Activated naive CD4-positive, alpha-beta T cell treated with anti-CD3 and anti-CD28 coated beads, Interleukin-2, amount 10 ng/mL, durations not matched to agents 7 days and 5 days (primary cell): ENCODE measurements around the gene SLC25A30.
A peak's percentile ranks its signal among the peaks of the same experiment; 100 is the strongest.
"Not testable (repeated sequence)": the region's sequence is repeated elsewhere in the genome, so short reads cannot be mapped to it uniquely, and the experiment has no call there.

Source experiments
- CTCF ChIA-PET: fragments of 350-600 bp; sonication (Branson Sonifier 250); formaldehyde crosslinking; loops from one replicate; lab custom pipeline; 2021; ENCODE audit warnings: antibody characterized with exemption; lab: Charles Lee
- DNase-seq: peaks from one replicate; pipeline ENCODE4 v3.0.0-alpha.2; 2020
- H3K27ac Mint-ChIP-seq: one replicate; pipeline ENCODE4 v1.8.0; 2021; ENCODE audit warnings: mild to moderate bottlenecking, moderate library complexity, mixed read lengths
- H3K27me3 Mint-ChIP-seq: one replicate; pipeline ENCODE4 v1.8.0; 2021; ENCODE audit warnings: mild to moderate bottlenecking, mixed read lengths
- H3K36me3 Mint-ChIP-seq: one replicate; pipeline ENCODE4 v1.8.0; 2021; ENCODE audit warnings: mixed read lengths
- H3K4me1 Mint-ChIP-seq: one replicate; pipeline ENCODE4 v1.8.0; 2021; ENCODE audit warnings: mixed read lengths
- H3K4me3 Mint-ChIP-seq: one replicate; pipeline ENCODE4 v1.8.0; 2021; ENCODE audit warnings: mild to moderate bottlenecking, moderate library complexity, mixed read lengths
- H3K9me3 Mint-ChIP-seq: one replicate; pipeline ENCODE4 v1.8.0; 2021; ENCODE audit warnings: mixed read lengths

The SLC25A30 gene

DNA sequence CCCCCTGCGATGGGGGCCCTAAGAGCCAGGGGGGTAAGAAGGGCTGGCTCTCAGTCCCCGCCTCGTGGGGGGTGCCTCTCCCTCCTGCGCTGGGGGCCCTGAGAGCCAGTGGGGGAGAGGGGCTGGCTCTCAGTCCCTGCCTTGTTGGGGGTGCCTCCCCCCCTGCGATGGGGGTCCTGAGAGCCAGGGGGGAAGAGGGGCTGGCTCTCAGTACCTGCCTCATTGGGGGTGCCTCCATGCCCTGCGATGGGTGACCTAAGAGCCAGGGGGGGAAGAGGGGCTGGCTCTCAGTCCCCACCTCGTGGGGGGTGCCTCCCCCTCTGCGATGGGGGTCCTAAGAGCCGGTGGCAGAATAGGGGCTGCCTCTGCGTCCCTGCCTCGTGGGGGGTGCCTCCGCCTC is 40.9 kb downstream of the SLC25A30 start:
- H3K4me1 Mint-ChIP-seq: peaks cover 11% of the 10 kb centered on the region
- H3K27me3 Mint-ChIP-seq, CTCF ChIA-PET, DNase-seq, H3K27ac Mint-ChIP-seq, H3K4me3 Mint-ChIP-seq, H3K9me3 Mint-ChIP-seq, H3K36me3 Mint-ChIP-seq: not testable (repeated sequence)

DNA sequence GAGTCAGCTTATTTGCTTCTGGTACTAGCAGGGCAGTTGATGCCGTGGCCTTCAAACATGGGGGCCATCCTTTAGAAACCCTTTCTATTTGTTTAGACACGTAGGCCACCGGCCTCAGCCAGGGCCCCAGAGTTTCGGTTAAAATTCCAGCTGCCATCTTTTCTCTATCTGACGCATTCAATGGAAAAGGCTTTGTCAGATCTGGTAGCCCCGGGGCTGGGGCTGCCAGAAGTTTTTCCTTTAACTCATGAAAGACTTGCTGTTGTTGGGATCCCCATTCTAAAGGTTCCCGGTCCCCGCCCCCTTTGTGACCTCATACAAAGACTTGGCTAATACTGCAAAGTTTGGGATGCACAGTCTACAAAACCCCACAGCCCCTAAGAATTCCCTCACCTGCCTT is 41.5 kb downstream of the SLC25A30 start:
- H3K27ac Mint-ChIP-seq, H3K27me3 Mint-ChIP-seq, DNase-seq, CTCF ChIA-PET, H3K9me3 Mint-ChIP-seq, H3K36me3 Mint-ChIP-seq, H3K4me3 Mint-ChIP-seq: not testable (repeated sequence)
- H3K4me1 Mint-ChIP-seq: peaks cover 11% of the 10 kb centered on the region

DNA sequence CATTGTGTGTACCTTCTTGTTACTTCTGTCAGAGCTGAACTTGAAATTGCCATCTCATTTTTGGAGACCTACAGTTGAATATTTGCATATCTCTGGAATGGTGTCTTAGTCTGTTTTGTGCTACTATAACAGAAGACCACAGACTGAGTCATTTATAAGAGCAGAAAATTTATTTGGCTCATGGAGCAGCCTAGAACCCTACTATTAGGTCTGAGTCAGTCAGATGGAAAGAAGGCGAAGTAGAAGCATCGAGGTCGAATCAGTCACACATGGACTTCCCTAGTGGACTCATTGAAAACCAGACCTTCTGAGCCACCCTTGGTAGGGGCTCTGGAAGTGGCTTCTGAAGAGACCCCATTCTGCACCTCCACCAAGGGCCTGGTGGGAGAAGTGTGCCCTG is 43.3 kb downstream of the SLC25A30 start:
- no peak overlapping the region for H3K4me3 Mint-ChIP-seq
- H3K27me3 Mint-ChIP-seq: no peaks in the 10 kb centered on the region
- H3K4me1 Mint-ChIP-seq: peaks cover 20% of the 10 kb centered on the region
- H3K27ac Mint-ChIP-seq: no peak overlapping the region
- H3K36me3 Mint-ChIP-seq: peaks cover 16% of the 10 kb centered on the region
- CTCF ChIA-PET: interaction anchor here (1.2 to 8.8 kb wide), 2 partner anchors 13 to 20 kb away, joined by 3 to 70 read pairs; no protein-coding TSS in a partner anchor
- H3K9me3 Mint-ChIP-seq: no peaks in the 10 kb centered on the region
- DNase-seq: no peak

GRCh38 chr13:45373162-45373547 is 45.0 kb downstream of the SLC25A30 start:
- H3K27ac Mint-ChIP-seq: no peak overlapping the region
- H3K36me3 Mint-ChIP-seq: peaks cover 27% of the 10 kb centered on the region
- H3K27me3 Mint-ChIP-seq: no peaks in the 10 kb centered on the region
- DNase-seq: no peak
- no peak overlapping the region for H3K4me3 Mint-ChIP-seq
- CTCF ChIA-PET: interaction anchor here (0.7 to 8.8 kb wide), 4 partner anchors 17 to 39 kb away, joined by 3 to 70 read pairs (median 4); no protein-coding TSS in a partner anchor
- H3K9me3 Mint-ChIP-seq: no peaks in the 10 kb centered on the region
- peaks cover 38% of the 10 kb centered on the region for H3K4me1 Mint-ChIP-seq

DNA sequence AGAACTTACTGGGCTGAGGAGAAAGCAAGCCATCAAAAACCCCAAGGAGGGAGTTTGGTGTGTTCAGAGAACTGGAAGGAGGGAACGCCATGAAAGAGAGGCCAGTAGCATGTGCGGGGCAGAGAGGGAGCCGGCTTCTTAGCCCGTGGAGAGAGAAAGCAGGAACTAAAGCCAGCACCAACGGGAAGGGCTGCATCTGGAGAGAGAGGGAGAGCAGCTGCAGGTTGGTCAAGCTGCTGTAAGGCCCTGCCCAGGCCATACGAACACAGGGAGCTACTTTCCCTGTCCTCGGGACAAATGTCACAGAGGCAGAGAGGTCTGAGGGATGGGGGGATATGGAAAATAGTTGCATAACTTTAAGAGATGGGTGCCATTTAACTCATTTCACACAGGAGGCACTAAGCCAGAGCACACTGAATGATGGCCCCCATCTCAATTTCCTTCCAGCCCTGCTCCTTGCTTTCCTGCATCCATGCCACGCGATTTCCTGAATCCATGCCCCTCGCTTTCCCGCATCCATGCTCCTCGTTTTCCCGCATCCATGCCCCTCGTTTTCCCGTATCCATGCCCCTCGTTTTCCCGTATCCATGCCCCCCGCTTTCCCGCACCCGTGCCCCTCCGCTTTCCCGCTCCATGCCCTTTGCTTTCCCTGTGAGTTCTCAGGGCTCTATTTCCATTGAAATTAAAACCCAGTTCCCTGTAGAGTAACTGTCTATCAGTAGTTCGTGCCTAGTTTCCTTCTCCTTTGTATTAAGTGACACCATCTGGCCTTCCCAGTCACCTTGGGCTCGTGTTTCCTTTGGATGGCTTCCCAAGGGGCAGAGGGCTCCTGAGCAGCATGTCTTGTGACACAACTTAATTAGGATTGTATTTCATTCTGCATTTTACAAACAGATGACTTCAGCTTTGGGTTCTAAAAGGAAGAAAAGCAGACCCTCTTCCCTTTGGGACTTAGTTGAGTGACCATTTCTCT is 45.7 kb downstream of the SLC25A30 start:
- no peak overlapping the region for H3K27ac Mint-ChIP-seq
- peaks cover 28% of the 10 kb centered on the region for H3K36me3 Mint-ChIP-seq
- peaks cover 45% of the 10 kb centered on the region for H3K4me1 Mint-ChIP-seq
- CTCF ChIA-PET: interaction anchor here (0.8 to 8.8 kb wide), 12 partner anchors 10 to 638 kb away, joined by 3 to 70 read pairs (median 5); partner anchors contain the start of genes SLC25A30 and TPT1
- no peaks in the 10 kb centered on the region for H3K9me3 Mint-ChIP-seq
- H3K4me3 Mint-ChIP-seq: no peak overlapping the region
- DNase-seq: no peak
- H3K27me3 Mint-ChIP-seq: no peaks in the 10 kb centered on the region

DNA sequence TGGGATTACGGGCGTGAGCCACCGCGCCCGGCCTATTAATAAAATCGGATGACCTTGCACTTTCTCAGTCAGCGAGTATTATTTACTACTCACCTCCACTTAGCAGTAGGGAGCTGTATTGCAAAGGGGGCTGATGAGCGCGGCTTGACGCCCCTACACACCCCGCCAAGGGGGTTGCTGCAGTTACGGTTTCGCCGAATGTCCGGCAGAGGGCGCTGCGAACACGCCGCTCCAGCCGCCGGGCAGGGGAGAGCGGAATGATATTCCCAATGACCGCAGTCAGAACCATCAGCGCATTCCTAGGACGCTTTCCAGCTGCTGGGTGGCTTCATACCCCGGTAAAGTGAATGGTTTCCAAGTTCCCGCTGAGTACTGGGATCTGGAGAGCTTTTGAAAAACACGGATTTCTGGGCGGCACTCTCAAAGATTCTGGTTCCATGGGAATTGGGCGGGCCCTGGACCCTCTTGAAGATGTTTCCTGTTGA is 47.2 kb downstream of the SLC25A30 start:
- Mint-ChIP-seq H3K4me1 (peaks cover 54% of the 10 kb centered on the region), H3K27me3 (no peaks in the 10 kb centered on the region), H3K9me3 (no peaks in the 10 kb centered on the region), H3K4me3 (no peak overlapping the region), H3K27ac (no peak overlapping the region), H3K36me3 (peaks cover 35% of the 10 kb centered on the region)
- CTCF ChIA-PET: interaction anchor here (0.8 to 8.8 kb wide), 23 partner anchors 8 to 640 kb away, joined by 3 to 70 read pairs (median 4); partner anchors contain the start of genes SLC25A30 and TPT1
- DNase-seq: peak; percentile 63

DNA sequence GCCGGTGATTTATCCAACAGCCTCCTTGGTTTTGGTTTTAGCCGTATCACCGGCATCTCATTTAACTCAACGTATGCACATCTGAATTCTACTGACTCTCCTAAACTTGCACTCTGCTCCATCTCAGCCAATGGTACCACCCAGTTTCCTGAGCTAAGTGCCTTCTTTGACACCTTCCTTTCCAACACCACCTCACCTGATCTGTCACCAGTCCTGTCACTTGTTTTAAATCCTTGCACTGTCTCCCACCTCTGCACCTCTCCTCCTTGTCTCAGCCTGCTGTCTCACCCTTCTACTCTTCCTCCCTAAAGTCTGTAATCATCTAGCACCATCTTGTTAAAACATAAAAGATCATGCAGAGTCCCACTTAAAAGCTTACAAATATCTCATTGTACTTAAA is 49.1 kb downstream of the SLC25A30 start:
- CTCF ChIA-PET: interaction anchor here (0.9 to 8.8 kb wide), 8 partner anchors 9 to 141 kb away, joined by 3 to 70 read pairs (median 10); partner anchors contain the start of genes SLC25A30 and TPT1
- H3K27me3 Mint-ChIP-seq: no peaks in the 10 kb centered on the region
- H3K27ac Mint-ChIP-seq: peak overlapping the region; percentile 90
- DNase-seq: no peak
- peaks cover 3% of the 10 kb centered on the region for H3K9me3 Mint-ChIP-seq
- peaks cover 44% of the 10 kb centered on the region for H3K36me3 Mint-ChIP-seq
- no peak overlapping the region for H3K4me3 Mint-ChIP-seq
- H3K4me1 Mint-ChIP-seq: peaks cover 67% of the 10 kb centered on the region

DNA sequence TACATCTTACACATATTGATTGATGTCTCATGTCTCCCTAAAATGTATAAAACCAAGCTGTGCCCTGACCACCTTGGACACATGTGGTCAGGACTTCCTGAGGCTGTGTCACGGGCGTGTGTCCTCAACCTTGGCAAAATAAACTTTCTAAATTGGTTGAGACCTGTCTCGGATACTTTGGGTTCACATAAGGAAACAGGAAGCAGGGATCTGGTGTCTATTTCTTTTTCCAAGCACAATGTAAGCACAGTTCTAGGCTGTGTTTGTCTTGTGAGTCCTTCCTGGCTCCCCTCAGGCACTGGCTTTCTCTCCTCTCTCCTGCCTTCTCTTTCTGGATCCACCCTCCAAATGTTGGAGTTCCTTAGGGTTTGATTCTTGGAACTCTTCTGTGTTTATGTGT is 49.6 kb downstream of the SLC25A30 start:
- no peak overlapping the region for H3K4me3 Mint-ChIP-seq
- peaks cover 72% of the 10 kb centered on the region for H3K4me1 Mint-ChIP-seq
- peaks cover 8% of the 10 kb centered on the region for H3K9me3 Mint-ChIP-seq
- H3K27me3 Mint-ChIP-seq: no peaks in the 10 kb centered on the region
- CTCF ChIA-PET: interaction anchor here (1.6 to 8.8 kb wide), 3 partner anchors 26 to 50 kb away, joined by 3 to 70 read pairs (median 19); partner anchors contain the start of genes SLC25A30 and TPT1
- H3K27ac Mint-ChIP-seq: peak overlapping the region; percentile 90
- no peak for DNase-seq
- peaks cover 48% of the 10 kb centered on the region for H3K36me3 Mint-ChIP-seq

- H3K4me1 Mint-ChIP-seq: peaks cover 72% of the 10 kb centered on the region
- peaks cover 52% of the 10 kb centered on the region for H3K36me3 Mint-ChIP-seq
- CTCF ChIA-PET: interaction anchor here (1.0 to 8.8 kb wide), 4 partner anchors 27 to 50 kb away, joined by 3 to 70 read pairs (median 4); partner anchors contain the start of genes SLC25A30 and TPT1
Measured at GRCh38 chr13:45368005-45368404, 50.2 kb downstream of the SLC25A30 start.

GRCh38 chr13:45367358-45367757 is 50.8 kb downstream of the SLC25A30 start:
- CTCF ChIA-PET: interaction anchor here (0.6 to 8.8 kb wide), 5 partner anchors 26 to 56 kb away, joined by 3 to 70 read pairs (median 3); partner anchors contain the start of gene TPT1
- Mint-ChIP-seq H3K4me1 (peaks cover 74% of the 10 kb centered on the region), H3K4me3 (peak overlapping the region; percentile 0), H3K9me3 (peaks cover 10% of the 10 kb centered on the region), H3K27ac (peak overlapping the region; percentile 90), H3K27me3 (no peaks in the 10 kb centered on the region), H3K36me3 (peaks cover 54% of the 10 kb centered on the region)
- DNase-seq: peak; percentile 95

More at GRCh38 chr13:45368005-45368404, 50.2 kb downstream of the SLC25A30 start:
- Mint-ChIP-seq H3K4me3 (peak overlapping the region; percentile 0), H3K27me3 (no peaks in the 10 kb centered on the region), H3K27ac (peak overlapping the region; percentile 90), H3K9me3 (peaks cover 10% of the 10 kb centered on the region)
- peak; percentile 29 for DNase-seq

DNA sequence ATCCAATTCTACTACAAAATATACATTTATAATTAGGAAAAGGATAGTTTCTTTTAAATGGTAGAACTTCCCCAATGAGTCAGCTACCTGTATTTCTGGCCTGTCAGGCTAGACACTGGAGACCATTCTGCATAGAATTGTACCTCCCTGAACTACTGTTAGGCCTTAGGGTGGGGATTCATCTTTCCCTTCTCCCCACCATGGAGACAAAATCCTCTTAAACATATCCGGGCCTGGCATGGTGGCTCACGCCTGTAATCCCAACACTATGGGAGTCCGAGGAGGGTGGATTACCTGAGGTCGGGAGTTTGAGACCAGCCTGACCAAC is 52.7 kb downstream of the SLC25A30 start:
- no peaks in the 10 kb centered on the region for H3K27me3 Mint-ChIP-seq
- CTCF ChIA-PET: interaction anchor here (1.3 kb wide), 1 partner anchor 28 kb away, joined by 5 read pairs; no protein-coding TSS in a partner anchor
- H3K9me3 Mint-ChIP-seq: peaks cover 15% of the 10 kb centered on the region
- no peak overlapping the region for H3K4me3 Mint-ChIP-seq
- DNase-seq: no peak
- H3K27ac Mint-ChIP-seq: peak overlapping the region; percentile 21
- H3K36me3 Mint-ChIP-seq: peaks cover 55% of the 10 kb centered on the region
- peaks cover 80% of the 10 kb centered on the region for H3K4me1 Mint-ChIP-seq

DNA sequence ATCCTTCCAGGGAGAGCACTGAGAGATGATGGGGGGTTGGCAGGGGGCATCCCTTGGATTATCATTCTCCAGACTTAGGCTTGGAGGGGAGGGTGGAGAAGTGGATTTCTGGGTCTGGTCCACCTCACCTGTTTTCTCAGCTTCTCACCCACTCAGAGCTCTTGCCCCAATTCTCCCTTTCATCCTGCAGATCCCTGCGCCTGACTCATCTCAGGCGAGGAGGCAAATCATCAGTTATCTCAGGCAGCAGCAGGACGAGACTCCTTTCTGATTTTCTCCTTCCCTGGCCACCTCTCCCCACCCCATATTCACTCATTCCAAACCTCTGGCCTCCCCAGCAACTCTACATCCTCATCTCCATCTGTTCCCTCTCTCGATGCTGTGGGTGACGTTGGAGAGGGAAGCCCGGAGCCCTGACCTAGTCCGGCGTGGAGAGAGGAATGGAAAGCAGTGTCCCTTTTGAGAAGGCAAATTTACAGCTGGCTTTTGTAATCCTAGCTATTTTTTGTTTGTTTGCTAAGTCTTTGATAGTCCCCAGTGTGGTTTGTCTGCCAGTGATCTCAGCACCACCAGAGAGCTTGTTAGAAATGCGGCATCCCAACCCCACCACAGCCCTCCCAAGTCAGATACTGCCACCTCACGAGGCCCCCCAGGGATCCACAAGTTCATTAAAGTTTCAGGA is 53.2 kb downstream of the SLC25A30 start:
- CTCF ChIA-PET: interaction anchor here (1.3 kb wide), 1 partner anchor 29 kb away, joined by 5 read pairs; no protein-coding TSS in a partner anchor
- H3K9me3 Mint-ChIP-seq: peaks cover 15% of the 10 kb centered on the region
- H3K27me3 Mint-ChIP-seq: no peaks in the 10 kb centered on the region
- H3K27ac Mint-ChIP-seq: peak overlapping the region; percentile 70
- H3K4me3 Mint-ChIP-seq: no peak overlapping the region
- peaks cover 82% of the 10 kb centered on the region for H3K4me1 Mint-ChIP-seq
- no peak for DNase-seq
- H3K36me3 Mint-ChIP-seq: peaks cover 58% of the 10 kb centered on the region

GRCh38 chr13:45362939-45363338 is 55.2 kb downstream of the SLC25A30 start:
- peak; percentile 34 for DNase-seq
- peaks cover 68% of the 10 kb centered on the region for H3K4me1 Mint-ChIP-seq
- CTCF ChIA-PET: interaction anchor here (0.6 to 1.0 kb wide), 3 partner anchors 9 to 210 kb away, joined by 3 to 5 read pairs (median 3); no protein-coding TSS in a partner anchor
- peaks cover 54% of the 10 kb centered on the region for H3K36me3 Mint-ChIP-seq
- peak overlapping the region; percentile 10 for H3K27ac Mint-ChIP-seq
- H3K27me3 Mint-ChIP-seq: no peaks in the 10 kb centered on the region
- H3K4me3 Mint-ChIP-seq: no peak overlapping the region
- H3K9me3 Mint-ChIP-seq: peaks cover 15% of the 10 kb centered on the region
